BLaER1 treated with 17β-estradiol and CSF1 and Interleukin-3, amounts not matched to agents 10 nM and 100 nM (cell line): ENCODE measurements around the gene ZC2HC1B.

Source experiments
- H3K27ac ChIP-seq, 11 experiments: shearing (Covaris generic); formaldehyde crosslinking; 2 replicates each; pipeline ENCODE4 v1.8.1; 2022
- H3K27me3 ChIP-seq, 11 experiments: shearing (Covaris generic); formaldehyde crosslinking; 2 replicates each; pipeline ENCODE4 v1.8.1; 2022
- H3K36me3 ChIP-seq, 11 experiments: shearing (Covaris generic); formaldehyde crosslinking; 2 replicates each; pipeline ENCODE4 v1.8.1; 2022
- H3K4me1 ChIP-seq, 10 experiments: shearing (Covaris generic); formaldehyde crosslinking; 2 replicates each; pipeline ENCODE4 v1.8.1; 2022
- H3K4me2 ChIP-seq, 11 experiments: shearing (Covaris generic); formaldehyde crosslinking; 2 replicates each; pipeline ENCODE4 v1.8.1; 2022
- H3K4me3 ChIP-seq, 10 experiments: shearing (Covaris generic); formaldehyde crosslinking; 2 replicates each; pipeline ENCODE4 v1.8.1; 2022
- H3K9ac ChIP-seq, 11 experiments: shearing (Covaris generic); formaldehyde crosslinking; 2 replicates each; pipeline ENCODE4 v1.8.1; 2022
- H3K9me3 ChIP-seq, 11 experiments: shearing (Covaris generic); formaldehyde crosslinking; replicated peaks in 1 of 11; 2 replicates each; pipeline ENCODE4 v1.8.1; 2022
- H4K20me1 ChIP-seq, 11 experiments: shearing (Covaris generic); formaldehyde crosslinking; 2 replicates each; pipeline ENCODE4 v1.8.1; 2022
- Cebpa-rat ChIP-seq, 11 experiments: shearing (Covaris generic); IDR thresholded peaks; 2 replicates each; pipeline ENCODE4 v1.8.1; 2022

ZC2HC1B gene

DNA sequence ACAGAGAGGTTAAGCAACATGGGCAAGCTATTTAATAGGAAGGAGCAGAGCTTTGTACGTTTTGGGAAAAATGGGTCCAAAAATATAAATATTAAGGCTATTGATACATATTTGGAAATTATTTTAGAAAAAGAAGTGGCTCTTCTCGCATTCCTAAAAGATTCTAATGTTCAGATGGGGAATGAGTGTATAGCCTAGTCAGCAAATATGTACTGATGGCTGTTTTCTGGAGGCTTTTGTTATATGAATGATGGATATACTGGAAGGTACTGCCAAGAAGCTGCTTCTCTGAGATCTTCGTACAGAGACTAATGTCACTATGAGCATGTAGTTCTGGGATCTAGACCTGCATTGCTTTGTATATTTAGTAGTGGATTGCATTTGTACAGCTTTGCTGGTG, 72.1 kb downstream of the ZC2HC1B start:
- no peak overlapping the region for H3K4me3 ChIP-seq
- H3K36me3 ChIP-seq = no peaks in the 10 kb centered on the region
- H3K27ac ChIP-seq = no peak overlapping the region
- TF ChIP-seq Cebpa-rat (IDR thresholded peaks at IDR 0.05) = no peak
- no peak overlapping the region for H3K9ac ChIP-seq
- peaks cover 0 to 22% (median 7%) of the 10 kb centered on the region in 11 experiments; a peak in 10 of 22 replicates for H3K9me3 ChIP-seq
- H4K20me1 ChIP-seq = no peaks in the 10 kb centered on the region
- H3K4me1 ChIP-seq = peaks cover 0 to 7% (median 0%) of the 10 kb centered on the region in 10 experiments; a peak in 2 of 20 replicates
- H3K27me3 ChIP-seq = no peaks in the 10 kb centered on the region
- no peak overlapping the region for H3K4me2 ChIP-seq

DNA sequence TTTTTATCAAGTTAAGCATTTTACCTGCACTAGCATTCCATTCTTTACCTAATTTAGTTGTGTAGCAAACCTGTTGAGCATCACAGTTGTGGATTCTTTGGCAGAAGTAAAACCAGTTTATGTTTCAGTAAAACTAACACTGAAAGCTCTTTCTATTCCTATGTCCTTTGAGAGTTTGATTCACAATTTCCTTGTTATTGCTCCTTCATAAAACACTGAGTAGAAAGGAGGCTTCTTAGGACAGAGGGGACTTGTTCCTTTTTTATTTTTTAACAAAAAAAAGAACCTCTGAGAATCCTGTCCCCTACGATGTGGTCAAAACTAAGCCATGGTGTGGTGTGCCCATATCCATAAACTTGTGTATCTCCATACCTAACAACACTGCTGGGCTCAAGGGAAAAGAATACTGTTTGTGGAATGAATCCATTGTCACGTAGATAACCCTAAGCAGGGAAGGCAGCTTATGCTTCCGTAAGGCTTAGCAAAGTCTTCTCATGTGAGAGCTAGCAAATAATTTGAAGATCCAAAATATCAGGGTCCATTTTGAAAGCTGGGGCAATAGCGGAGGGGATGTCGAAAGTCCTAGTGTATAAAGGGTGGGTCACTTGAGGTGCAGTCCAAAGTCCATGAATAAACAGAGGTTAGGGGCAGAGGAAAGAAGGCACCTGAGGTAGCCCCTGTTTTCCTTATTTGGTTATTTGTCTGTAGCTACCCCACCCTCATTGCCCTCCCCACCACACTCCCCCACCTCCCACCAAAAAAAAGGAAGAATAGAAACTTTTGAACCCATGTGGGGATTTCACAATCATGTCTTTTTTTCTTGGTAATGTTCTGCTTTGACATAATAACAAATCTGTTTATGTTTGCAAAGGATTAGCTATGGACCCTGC, 72.7 kb downstream of the ZC2HC1B start:
- H3K4me3 ChIP-seq = no peak overlapping the region

DNA sequence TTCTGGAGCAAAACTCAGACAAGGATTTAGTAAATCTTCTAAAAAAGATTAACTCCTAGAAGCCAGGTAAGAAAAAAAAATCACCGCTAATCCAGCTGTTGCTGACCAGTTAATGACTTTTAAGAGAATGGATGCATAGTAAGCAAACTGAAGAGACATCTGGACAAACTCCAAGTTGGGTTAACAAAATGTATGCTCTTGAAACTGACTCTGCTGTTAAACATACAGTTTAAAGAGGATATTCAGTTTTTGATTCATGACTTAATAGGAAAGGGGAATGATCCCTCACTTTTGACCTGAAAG, 73.3 kb downstream of the ZC2HC1B start:
- no peak overlapping the region for H3K27ac ChIP-seq
- no peak for TF ChIP-seq Cebpa-rat (IDR thresholded peaks at IDR 0.05)

More for the DNA sequence above, 72.7 kb downstream of the ZC2HC1B start:
- Histone ChIP-seq H3K4me2 (no peak overlapping the region), H3K27ac (no peak overlapping the region), H3K4me1 (peaks cover 0 to 7% (median 0%) of the 10 kb centered on the region in 10 experiments; a peak in 2 of 20 replicates), H4K20me1 (no peaks in the 10 kb centered on the region), H3K9ac (no peak overlapping the region), H3K36me3 (no peaks in the 10 kb centered on the region), H3K27me3 (no peaks in the 10 kb centered on the region), H3K9me3 (peaks cover 0 to 15% (median 5%) of the 10 kb centered on the region in 11 experiments; a peak in 8 of 22 replicates)
- TF ChIP-seq Cebpa-rat (IDR thresholded peaks at IDR 0.05) = no peak

DNA sequence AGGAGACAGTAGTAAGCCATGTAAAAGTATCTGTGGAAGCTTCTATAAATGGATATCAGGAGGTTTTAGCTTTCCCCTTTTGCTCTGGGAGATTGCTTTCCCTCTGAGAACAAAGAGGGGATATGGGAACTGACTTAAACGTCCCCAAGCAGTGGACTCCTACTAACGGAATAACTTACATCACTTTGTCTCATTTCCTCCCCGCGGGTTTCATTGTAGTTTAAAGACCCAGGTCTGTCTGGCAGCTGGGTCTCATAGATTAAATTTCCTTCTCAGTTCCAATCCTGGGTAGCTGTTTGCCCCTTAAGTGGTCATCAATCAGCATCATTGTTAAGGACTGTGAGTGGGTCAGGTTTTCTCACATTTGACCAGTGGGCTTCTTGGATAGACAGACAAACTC, 75.1 kb downstream of the ZC2HC1B start:
- Histone ChIP-seq H3K27me3 (no peaks in the 10 kb centered on the region), H3K4me2 (no peak overlapping the region), H3K36me3 (no peaks in the 10 kb centered on the region), H3K9ac (no peak overlapping the region), H3K4me3 (no peak overlapping the region), H3K9me3 (peaks cover 0 to 3% (median 0%) of the 10 kb centered on the region in 11 experiments; a peak in 1 of 22 replicates), H4K20me1 (no peaks in the 10 kb centered on the region), H3K4me1 (peaks cover 0 to 7% (median 0%) of the 10 kb centered on the region in 10 experiments; a peak in 2 of 20 replicates), H3K27ac (no peak overlapping the region)
- TF ChIP-seq Cebpa-rat (IDR thresholded peaks at IDR 0.05) = no peak

More for the DNA sequence above, 73.3 kb downstream of the ZC2HC1B start:
- Histone ChIP-seq H3K4me2 (no peak overlapping the region), H4K20me1 (no peaks in the 10 kb centered on the region), H3K9ac (no peak overlapping the region), H3K27me3 (no peaks in the 10 kb centered on the region), H3K9me3 (peaks cover 0 to 11% (median 3%) of the 10 kb centered on the region in 11 experiments; a peak in 6 of 22 replicates), H3K36me3 (no peaks in the 10 kb centered on the region), H3K4me3 (no peak overlapping the region), H3K4me1 (peaks cover 0 to 7% (median 0%) of the 10 kb centered on the region in 10 experiments; a peak in 2 of 20 replicates)

DNA sequence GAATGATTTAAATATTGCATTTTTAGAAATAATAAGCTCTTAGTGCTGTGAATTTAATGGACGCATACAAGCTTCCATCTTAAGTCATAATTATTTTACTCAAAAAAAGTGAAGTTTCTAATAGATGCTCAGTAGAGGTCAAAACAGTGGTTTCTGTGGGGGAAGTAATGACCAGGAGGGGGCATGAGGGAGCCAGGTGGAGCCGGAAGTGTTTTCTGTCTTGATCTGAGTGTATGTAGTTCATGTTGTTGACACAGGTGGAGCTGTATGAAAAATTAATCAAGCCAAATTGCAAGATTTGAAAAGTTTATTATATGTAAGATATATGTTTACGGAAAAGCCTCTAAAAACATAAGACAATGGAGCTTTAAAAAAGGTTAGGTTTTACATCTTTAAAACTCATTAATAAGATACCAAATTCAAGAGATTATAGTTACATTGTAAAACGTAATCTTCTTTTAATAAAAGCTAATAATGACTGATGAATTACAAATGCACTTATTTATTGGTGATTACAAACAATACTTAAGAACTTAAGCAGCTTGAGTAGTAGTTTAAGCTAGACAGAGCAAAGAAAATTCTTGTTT, 75.8 kb downstream of the ZC2HC1B start:
- H3K4me1 ChIP-seq = peaks cover 0 to 7% (median 0%) of the 10 kb centered on the region in 10 experiments; a peak in 2 of 20 replicates
- no peak overlapping the region for H3K4me3 ChIP-seq
- TF ChIP-seq Cebpa-rat (IDR thresholded peaks at IDR 0.05) = no peak
- no peak overlapping the region for H3K9ac ChIP-seq
- no peak overlapping the region for H3K27ac ChIP-seq
- no peak overlapping the region for H3K4me2 ChIP-seq
- H3K36me3 ChIP-seq = no peaks in the 10 kb centered on the region
- no peaks in the 10 kb centered on the region for H4K20me1 ChIP-seq
- no peaks in the 10 kb centered on the region for H3K9me3 ChIP-seq
- H3K27me3 ChIP-seq = no peaks in the 10 kb centered on the region

DNA sequence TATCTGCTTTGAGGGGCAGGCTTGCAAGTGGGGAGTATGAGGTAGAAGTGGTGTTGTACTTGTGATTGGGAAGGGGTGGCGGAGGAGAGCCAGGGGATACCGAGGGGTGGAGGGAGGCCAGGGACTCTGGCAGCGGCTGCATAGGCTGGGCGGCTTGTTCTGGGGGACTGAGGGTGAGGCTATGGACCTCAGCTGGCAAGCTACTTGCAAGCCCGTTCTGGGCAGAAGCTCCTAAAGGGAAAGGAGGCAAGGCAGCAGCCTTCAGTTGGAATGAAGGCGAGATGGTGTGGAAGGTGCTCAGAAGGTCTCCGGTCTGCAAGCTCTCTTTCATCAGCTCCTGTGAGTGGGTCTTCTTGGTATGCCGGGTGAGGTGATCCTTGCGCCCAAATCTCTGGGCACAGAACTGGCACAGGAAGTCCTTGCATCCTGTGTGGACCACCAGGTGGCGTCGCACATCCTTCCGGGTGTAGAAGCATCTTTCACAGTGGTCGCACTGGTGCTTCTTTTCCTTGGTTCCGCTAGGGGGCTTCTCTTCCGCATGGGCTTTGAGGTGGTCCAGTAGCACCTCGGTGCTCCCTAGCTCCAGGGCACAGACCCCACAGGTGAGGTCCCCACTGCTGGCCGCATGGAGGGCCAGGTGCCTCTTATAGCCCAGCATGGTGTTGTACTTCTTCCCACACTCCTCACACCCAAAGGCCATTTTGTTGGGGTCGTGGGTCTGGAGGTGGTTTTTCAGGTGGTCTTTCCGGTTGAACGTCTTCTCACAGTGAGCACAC, 77.8 kb downstream of the ZC2HC1B start:
- Histone ChIP-seq H3K9ac (no peak overlapping the region), H4K20me1 (no peaks in the 10 kb centered on the region), H3K27ac (no peak overlapping the region), H3K9me3 (peaks cover under 1 to 9% (median 5%) of the 10 kb centered on the region in 11 experiments; a peak in 19 of 22 replicates), H3K4me3 (no peak overlapping the region), H3K36me3 (peaks cover 0 to 3% (median 0%) of the 10 kb centered on the region in 11 experiments; a peak in 3 of 22 replicates), H3K27me3 (no peaks in the 10 kb centered on the region), H3K4me2 (no peak overlapping the region), H3K4me1 (peaks cover 0 to 7% (median 0%) of the 10 kb centered on the region in 10 experiments; a peak in 2 of 20 replicates)
- TF ChIP-seq Cebpa-rat (IDR thresholded peaks at IDR 0.05) = no peak

DNA sequence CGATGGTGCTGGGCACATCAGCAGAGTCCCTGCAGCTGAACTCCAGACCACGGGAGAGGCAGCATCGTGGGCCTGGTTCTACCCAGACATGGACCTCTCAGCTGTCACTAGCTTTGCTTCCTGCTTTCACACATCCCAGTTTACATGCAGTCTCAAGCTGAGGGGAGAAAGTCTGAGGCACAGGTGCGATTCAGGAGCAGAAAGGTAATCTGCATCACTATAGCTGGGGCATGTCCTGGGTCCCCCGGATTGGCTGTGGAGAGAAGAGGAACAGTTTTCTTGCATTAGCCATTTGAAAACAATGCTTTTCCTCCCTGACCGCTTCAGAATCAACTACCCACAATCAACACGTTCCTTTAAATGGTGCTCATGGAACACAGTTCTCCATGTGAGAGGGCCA, 83.9 kb downstream of the ZC2HC1B start:
- H3K9ac ChIP-seq = no peak overlapping the region
- H3K36me3 ChIP-seq = peaks cover 0 to 15% (median 0%) of the 10 kb centered on the region in 11 experiments; a peak in 9 of 22 replicates
- H4K20me1 ChIP-seq = no peaks in the 10 kb centered on the region
- H3K27me3 ChIP-seq = no peaks in the 10 kb centered on the region
- H3K9me3 ChIP-seq = peaks cover 6 to 21% (median 13%) of the 10 kb centered on the region in 11 experiments; a peak in 20 of 22 replicates
- no peak overlapping the region for H3K27ac ChIP-seq
- no peak for TF ChIP-seq Cebpa-rat (IDR thresholded peaks at IDR 0.05)
- no peak overlapping the region for H3K4me3 ChIP-seq
- H3K4me1 ChIP-seq = peaks cover 0 to 9% (median 6%) of the 10 kb centered on the region in 10 experiments; a peak in 10 of 20 replicates
- H3K4me2 ChIP-seq = no peak overlapping the region

DNA sequence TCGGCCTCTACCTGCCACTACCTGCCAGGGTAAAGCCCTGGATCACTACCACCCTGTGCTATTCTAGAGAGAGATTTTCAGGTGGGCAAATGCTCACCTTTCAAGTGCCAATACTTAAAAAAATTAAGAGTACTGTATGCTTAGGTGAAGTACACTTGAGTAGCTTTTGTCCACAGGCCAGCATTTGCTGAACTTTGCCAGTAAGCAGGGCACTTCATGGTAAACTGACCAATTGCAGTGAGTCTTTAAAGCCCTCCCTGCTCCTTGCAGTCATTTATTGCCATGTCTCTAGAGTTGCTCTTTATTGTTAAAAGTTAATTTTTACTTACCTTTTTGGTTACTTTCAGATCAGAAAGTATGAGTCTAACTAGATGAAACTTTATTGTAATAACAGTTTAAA, 85.3 kb downstream of the ZC2HC1B start:
- Histone ChIP-seq H3K9me3 (peaks cover 6 to 21% (median 13%) of the 10 kb centered on the region in 11 experiments; a peak in 20 of 22 replicates), H3K9ac (no peak overlapping the region), H3K27me3 (no peaks in the 10 kb centered on the region)

More for the DNA sequence above, 85.3 kb downstream of the ZC2HC1B start:
- Histone ChIP-seq H3K4me2 (no peak overlapping the region), H4K20me1 (no peaks in the 10 kb centered on the region), H3K4me1 (peaks cover 0 to 9% (median 6%) of the 10 kb centered on the region in 10 experiments; a peak in 10 of 20 replicates), H3K4me3 (no peak overlapping the region), H3K36me3 (peaks cover 0 to 15% (median 0%) of the 10 kb centered on the region in 11 experiments; a peak in 9 of 22 replicates), H3K27ac (no peak overlapping the region)
- TF ChIP-seq Cebpa-rat (IDR thresholded peaks at IDR 0.05) = no peak
